ENCODE data around the gene PTHLH. TPM values are rescaled to one million over a fixed set of nuclear protein-coding genes. Genes with fewer than 3 reads are reported as not detected.

PTHLH gene
- total and polyA plus RNA-seq, 2 donors from 2014 or later, result 0.72 TPM; not detected in 1

- H3K9me3 ChIP-seq (ENCODE audit: control insufficient read depth in 2 of 3, insufficient read depth in 1 of 3, low read length in 3 of 3), result no peaks in the 10 kb centered on the region
- H3K4me3 ChIP-seq (ENCODE audit: low read length in 3 of 3), result no peak overlapping the region
- H3K36me3 ChIP-seq (ENCODE audit: control insufficient read depth in 2 of 3, insufficient read depth in 3 of 3, low read length in 3 of 3), result no peaks in the 10 kb centered on the region
- no peak overlapping the region for H3K9ac ChIP-seq (ENCODE audit: low read length in 3 of 3)
- intact Hi-C loops (cut with DNase I), result no loop called here
- no peak overlapping the region for H3K27ac ChIP-seq (ENCODE audit: low read depth in 2 of 2, low read length in 2 of 2)
- FAIRE-seq (no peak), DNase-seq (no peak)
- peaks cover 0 to 3% (median 3%) of the 10 kb centered on the region in 3 donors for H3K4me1 ChIP-seq (ENCODE audit: control insufficient read depth in 2 of 3, insufficient read depth in 2 of 3, low read depth in 1 of 3, low read length in 3 of 3)
- TF ChIP-seq CTCF (IDR thresholded peaks at IDR 0.05; ENCODE audit: borderline replicate concordance, extremely low read depth, insufficient read depth), result no peak
- peaks cover 19% of the 10 kb centered on the region for H3K27me3 ChIP-seq (ENCODE audit: control insufficient read depth, insufficient read depth, low read length)
Observed at GRCh38 chr12:27964123-27964522, 8.4 kb downstream of the PTHLH start.

- TF ChIP-seq CTCF (IDR thresholded peaks at IDR 0.05; ENCODE audit: borderline replicate concordance, extremely low read depth, insufficient read depth), result no peak
- Histone ChIP-seq H3K9me3 (ENCODE audit: control insufficient read depth in 2 of 3, insufficient read depth in 1 of 3, low read length in 3 of 3) (peaks cover 0 to 1% (median 0%) of the 10 kb centered on the region in 3 donors), H3K9ac (ENCODE audit: low read length in 3 of 3) (no peak overlapping the region), H3K36me3 (ENCODE audit: control insufficient read depth in 2 of 3, insufficient read depth in 3 of 3, low read length in 3 of 3) (no peaks in the 10 kb centered on the region), H3K4me1 (ENCODE audit: control insufficient read depth in 2 of 3, insufficient read depth in 2 of 3, low read depth in 1 of 3, low read length in 3 of 3) (no peaks in the 10 kb centered on the region), H3K4me3 (ENCODE audit: low read length in 3 of 3) (no peak overlapping the region), H3K27ac (ENCODE audit: low read depth in 2 of 2, low read length in 2 of 2) (no peak overlapping the region), H3K27me3 (ENCODE audit: control insufficient read depth, insufficient read depth, low read length) (peaks cover 2% of the 10 kb centered on the region)
- no peak for FAIRE-seq
- no peak for DNase-seq
- intact Hi-C loops (cut with DNase I), result no loop called here
Observed at GRCh38 chr12:27960821-27961220, 11.7 kb downstream of the PTHLH start.

GRCh38 chr12:27958675-27959074 lies 13.9 kb downstream of the PTHLH start:
- Histone ChIP-seq H3K4me1 (ENCODE audit: control insufficient read depth in 2 of 3, insufficient read depth in 2 of 3, low read depth in 1 of 3, low read length in 3 of 3) (no peaks in the 10 kb centered on the region), H3K9ac (ENCODE audit: low read length in 3 of 3) (no peak overlapping the region), H3K27me3 (ENCODE audit: control insufficient read depth, insufficient read depth, low read length) (no peaks in the 10 kb centered on the region), H3K27ac (ENCODE audit: low read depth in 2 of 2, low read length in 2 of 2) (no peak overlapping the region), H3K4me3 (ENCODE audit: low read length in 3 of 3) (no peak overlapping the region), H3K36me3 (ENCODE audit: control insufficient read depth in 2 of 3, insufficient read depth in 3 of 3, low read length in 3 of 3) (no peaks in the 10 kb centered on the region), H3K9me3 (ENCODE audit: control insufficient read depth in 2 of 3, insufficient read depth in 1 of 3, low read length in 3 of 3) (peaks cover 0 to 1% (median 0%) of the 10 kb centered on the region in 3 donors)
- no peak for DNase-seq
- no peak for TF ChIP-seq CTCF (IDR thresholded peaks at IDR 0.05; ENCODE audit: borderline replicate concordance, extremely low read depth, insufficient read depth)
- no peak for FAIRE-seq
- intact Hi-C loops (cut with DNase I), result no loop called here

- Histone ChIP-seq H3K9me3 (ENCODE audit: control insufficient read depth in 2 of 3, insufficient read depth in 1 of 3, low read length in 3 of 3) (peaks cover 0 to 1% (median 0%) of the 10 kb centered on the region in 3 donors), H3K27ac (ENCODE audit: low read depth in 2 of 2, low read length in 2 of 2) (no peak overlapping the region), H3K27me3 (ENCODE audit: control insufficient read depth, insufficient read depth, low read length) (no peaks in the 10 kb centered on the region), H3K9ac (ENCODE audit: low read length in 3 of 3) (no peak overlapping the region), H3K4me3 (ENCODE audit: low read length in 3 of 3) (no peak overlapping the region), H3K4me1 (ENCODE audit: control insufficient read depth in 2 of 3, insufficient read depth in 2 of 3, low read depth in 1 of 3, low read length in 3 of 3) (no peaks in the 10 kb centered on the region), H3K36me3 (ENCODE audit: control insufficient read depth in 2 of 3, insufficient read depth in 3 of 3, low read length in 3 of 3) (no peaks in the 10 kb centered on the region)
- TF ChIP-seq CTCF (IDR thresholded peaks at IDR 0.05; ENCODE audit: borderline replicate concordance, extremely low read depth, insufficient read depth), result no peak
- DNase-seq, result no peak
- no peak for FAIRE-seq
- intact Hi-C loops (cut with DNase I), result no loop called here
Observed at GRCh38 chr12:27957366-27957765, 15.2 kb downstream of the PTHLH start.

Data from kidney (tissue), 14 donors.